Fibroblast of lung (primary cell): ENCODE measurements around the gene RIMS3. TPM values are rescaled to one million over a fixed set of nuclear protein-coding genes. Genes with fewer than 3 reads are reported as not detected.

Source experiments
- DNase-seq, 2 donors: peaks; one replicate each; pipeline versions ENCODE4 v3.0.0 to v3.0.0-alpha.2; 2010; ENCODE audit warnings: low read depth in 2 of 2
- H2AFZ ChIP-seq: 2 replicates; pipeline ENCODE4 v1.5.1; 2012; ENCODE audit warnings: low read length, control low read depth, inconsistent platforms
- H3K27ac ChIP-seq: 2 replicates; pipeline ENCODE4 v1.5.1; 2011; ENCODE audit warnings: low read length, control low read depth; ENCODE audit not compliant: insufficient read depth
- H3K27me3 ChIP-seq: 2 replicates; pipeline ENCODE4 v1.5.1; 2011; ENCODE audit warnings: mild to moderate bottlenecking, low read length; ENCODE audit not compliant: control insufficient read depth, insufficient read depth
- H3K36me3 ChIP-seq: 2 replicates; pipeline ENCODE4 v1.5.1; 2011; ENCODE audit warnings: low read length; ENCODE audit not compliant: control insufficient read depth, insufficient read depth
- H3K4me1 ChIP-seq: 2 replicates; pipeline ENCODE4 v1.5.1; 2011; ENCODE audit warnings: low read length; ENCODE audit not compliant: control insufficient read depth, insufficient read depth; ENCODE audit errors: extremely low read depth
- H3K4me2 ChIP-seq: 2 replicates; pipeline ENCODE4 v1.5.1; 2011; ENCODE audit warnings: low read length, control low read depth; ENCODE audit not compliant: insufficient read depth; ENCODE audit errors: extremely low read depth
- H3K4me3 ChIP-seq, 4 experiments: fragments of 200-600 bp in 1 of 4; sonication (generic) in 1 of 4; replicated peaks in 1 of 4; 2 replicates each; pipeline ENCODE4 v1.5.1; 2011 to 2016; ENCODE audit warnings: low read length in 4 of 4, low read depth in 3 of 4, mild to moderate bottlenecking in 3 of 4, control low read depth in 2 of 4, inconsistent platforms in 1 of 4, mixed read lengths in 1 of 4; ENCODE audit not compliant: insufficient read depth in 1 of 4; ENCODE audit errors: control extremely low read depth in 1 of 4
- H3K79me2 ChIP-seq: 2 replicates; pipeline ENCODE4 v1.5.1; 2012; ENCODE audit warnings: mild to moderate bottlenecking, low read length, inconsistent platforms; ENCODE audit not compliant: control insufficient read depth, insufficient read depth
- H3K9ac ChIP-seq: 2 replicates; pipeline ENCODE4 v1.5.1; 2011; ENCODE audit warnings: mild to moderate bottlenecking, low read length, control low read depth; ENCODE audit not compliant: insufficient read depth
- H3K9me3 ChIP-seq: 2 replicates; pipeline ENCODE4 v1.5.1; 2012; ENCODE audit warnings: low read depth, low read length; ENCODE audit not compliant: control insufficient read depth, insufficient read depth
- H4K20me1 ChIP-seq: 2 replicates; pipeline ENCODE4 v1.5.1; 2011; ENCODE audit warnings: low read length; ENCODE audit not compliant: control insufficient read depth, insufficient read depth; ENCODE audit errors: extremely low read depth
- EZH2 ChIP-seq: IDR thresholded peaks from 2 replicates; pipeline ENCODE4 v1.5.1; 2012; ENCODE audit warnings: low read length, control low read depth, mild to moderate bottlenecking; ENCODE audit errors: missing control alignments
- polyA plus RNA-seq, 2 donors: library from polyadenylated mRNA; depleted of rRNA in 1 of 2; stranded (reverse) in 1 of 2; unstranded in 1 of 2; fragments of >200 nt; gene quantifications; 2 replicates each; pipeline ENCODE4 v1.2.1, GENCODE V29; 2011 to 2012; ENCODE audit warnings: missing spikeins in 1 of 2
- total RNA-seq: library from RNA; depleted of rRNA; stranded (reverse); fragments of >200 nt; gene quantifications from 2 replicates; pipeline ENCODE4 v1.2.1, GENCODE V29; 2014
- TF ChIP-seq, protein P1 (sequence below), 2 donors: IDR thresholded peaks in 1 of 2; conservative IDR thresholded peaks in 1 of 2; 1 replicate in 1 of 2; 2 replicates in 1 of 2; pipeline ENCODE4 v1.5.1; 2011 to 2012; ENCODE audit warnings: low read length in 2 of 2, control low read depth in 1 of 2, inconsistent platforms in 1 of 2, low read depth in 1 of 2, mild to moderate bottlenecking in 1 of 2

Gene RIMS3
- total and polyA plus RNA-seq, 2 donors (not counting 1 experiment from before 2014, with no cell fraction given) = 0.11 to 0.33 TPM

DNA sequence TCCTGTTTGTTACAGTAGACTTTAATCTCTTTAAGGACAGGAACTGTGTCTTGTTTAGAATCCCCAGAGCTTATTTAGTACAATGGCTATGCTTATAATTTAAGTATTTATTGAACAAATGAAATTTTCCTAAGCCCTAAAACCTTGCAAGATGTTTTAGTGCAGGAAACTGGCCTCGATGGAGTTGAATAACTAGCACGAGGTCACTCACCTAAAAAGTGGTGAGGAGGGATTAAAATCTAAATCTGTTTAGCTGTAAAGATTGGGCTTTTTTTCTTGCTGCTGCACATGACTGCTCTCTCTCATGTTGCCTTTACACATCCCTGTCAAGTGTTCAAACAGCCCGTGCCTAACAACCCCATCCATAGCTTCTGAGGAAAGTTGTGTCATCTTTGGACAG lies 36.2 kb upstream of the RIMS3 start:
- Histone ChIP-seq H2AFZ (no peak overlapping the region), H3K9me3 (no peaks in the 10 kb centered on the region), H3K79me2 (peaks cover 51% of the 10 kb centered on the region), H3K4me2 (no peak overlapping the region), H3K36me3 (no peaks in the 10 kb centered on the region), H3K9ac (no peak overlapping the region), H3K4me1 (peaks cover 2% of the 10 kb centered on the region), H3K4me3 (no peak overlapping the region), H3K27me3 (no peaks in the 10 kb centered on the region), H4K20me1 (no peaks in the 10 kb centered on the region), H3K27ac (no peak overlapping the region)
- DNase-seq = no peak
- TF ChIP-seq, protein P1, sequence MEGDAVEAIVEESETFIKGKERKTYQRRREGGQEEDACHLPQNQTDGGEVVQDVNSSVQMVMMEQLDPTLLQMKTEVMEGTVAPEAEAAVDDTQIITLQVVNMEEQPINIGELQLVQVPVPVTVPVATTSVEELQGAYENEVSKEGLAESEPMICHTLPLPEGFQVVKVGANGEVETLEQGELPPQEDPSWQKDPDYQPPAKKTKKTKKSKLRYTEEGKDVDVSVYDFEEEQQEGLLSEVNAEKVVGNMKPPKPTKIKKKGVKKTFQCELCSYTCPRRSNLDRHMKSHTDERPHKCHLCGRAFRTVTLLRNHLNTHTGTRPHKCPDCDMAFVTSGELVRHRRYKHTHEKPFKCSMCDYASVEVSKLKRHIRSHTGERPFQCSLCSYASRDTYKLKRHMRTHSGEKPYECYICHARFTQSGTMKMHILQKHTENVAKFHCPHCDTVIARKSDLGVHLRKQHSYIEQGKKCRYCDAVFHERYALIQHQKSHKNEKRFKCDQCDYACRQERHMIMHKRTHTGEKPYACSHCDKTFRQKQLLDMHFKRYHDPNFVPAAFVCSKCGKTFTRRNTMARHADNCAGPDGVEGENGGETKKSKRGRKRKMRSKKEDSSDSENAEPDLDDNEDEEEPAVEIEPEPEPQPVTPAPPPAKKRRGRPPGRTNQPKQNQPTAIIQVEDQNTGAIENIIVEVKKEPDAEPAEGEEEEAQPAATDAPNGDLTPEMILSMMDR (conservative IDR thresholded peaks at IDR 0.05 in 1 of 2, IDR thresholded peaks at IDR 0.05 in 1 of 2; ENCODE audit: low read depth in 1 of 2, low read length in 2 of 2) = no peak
- TF ChIP-seq EZH2 = no peak

DNA sequence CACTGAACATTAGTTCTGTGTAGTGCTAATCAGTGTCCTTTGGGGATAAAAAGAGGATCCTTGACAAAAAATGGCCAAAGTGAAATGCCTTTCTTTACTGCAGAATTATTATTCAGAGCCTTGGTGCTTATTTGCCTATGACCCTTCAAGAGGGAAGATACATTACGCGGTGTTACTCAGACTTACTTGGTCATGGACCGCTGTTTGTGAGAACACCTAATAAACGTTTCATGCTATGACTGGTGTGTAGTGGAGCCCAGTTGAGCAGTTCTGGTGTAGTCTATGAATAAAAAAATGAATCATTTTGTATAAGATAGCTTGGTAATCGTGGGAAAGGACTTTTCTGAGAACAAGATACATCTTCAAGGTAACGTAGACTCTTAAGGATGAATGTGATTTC lies 34.3 kb upstream of the RIMS3 start:
- peak in 1 of 2 donors; percentile 6 for DNase-seq
- H3K27ac ChIP-seq = no peak overlapping the region
- TF ChIP-seq EZH2 = no peak
- TF ChIP-seq, protein P1 (conservative IDR thresholded peaks at IDR 0.05 in 1 of 2, IDR thresholded peaks at IDR 0.05 in 1 of 2; ENCODE audit: low read depth in 1 of 2, low read length in 2 of 2) = no peak
- no peak overlapping the region for H3K4me3 ChIP-seq
- H3K36me3 ChIP-seq = no peaks in the 10 kb centered on the region
- no peaks in the 10 kb centered on the region for H3K27me3 ChIP-seq
- H4K20me1 ChIP-seq = no peaks in the 10 kb centered on the region
- H2AFZ ChIP-seq = no peak overlapping the region
- H3K79me2 ChIP-seq = peaks cover 54% of the 10 kb centered on the region
- H3K4me1 ChIP-seq = peaks cover 2% of the 10 kb centered on the region
- no peaks in the 10 kb centered on the region for H3K9me3 ChIP-seq
- no peak overlapping the region for H3K4me2 ChIP-seq
- no peak overlapping the region for H3K9ac ChIP-seq

DNA sequence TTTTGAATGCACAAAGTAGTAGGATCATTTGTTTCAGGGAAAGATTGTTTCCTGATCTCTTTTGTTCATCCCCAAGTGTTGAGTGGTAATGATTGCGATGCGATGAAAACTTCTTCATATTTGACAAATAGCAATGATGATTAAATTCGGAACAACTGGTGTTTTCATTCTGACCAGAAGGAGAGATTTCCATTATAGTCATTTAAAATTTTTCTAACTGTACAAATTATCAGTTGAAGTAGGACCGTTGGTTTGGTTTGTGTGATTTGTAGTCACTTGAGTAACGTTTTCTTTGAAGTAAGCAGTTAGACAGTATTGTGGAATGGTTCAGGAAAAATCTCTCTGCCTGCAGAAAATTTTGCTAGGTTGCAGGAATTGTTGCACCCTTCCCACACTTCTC lies 32.0 kb upstream of the RIMS3 start:
- DNase-seq = no peak
- H4K20me1 ChIP-seq = no peaks in the 10 kb centered on the region
- peaks cover under 1% of the 10 kb centered on the region for H3K4me1 ChIP-seq
- H3K36me3 ChIP-seq = no peaks in the 10 kb centered on the region
- no peaks in the 10 kb centered on the region for H3K9me3 ChIP-seq
- no peak for TF ChIP-seq EZH2
- TF ChIP-seq, protein P1 (conservative IDR thresholded peaks at IDR 0.05 in 1 of 2, IDR thresholded peaks at IDR 0.05 in 1 of 2; ENCODE audit: low read depth in 1 of 2, low read length in 2 of 2) = no peak
- peaks cover 69% of the 10 kb centered on the region for H3K79me2 ChIP-seq
- H3K27me3 ChIP-seq = no peaks in the 10 kb centered on the region
- no peak overlapping the region for H2AFZ ChIP-seq
- no peak overlapping the region for H3K27ac ChIP-seq
- no peak overlapping the region for H3K4me2 ChIP-seq
- H3K4me3 ChIP-seq = no peak overlapping the region
- H3K9ac ChIP-seq = no peak overlapping the region
